Fibroblast of villous mesenchyme (primary cell): Measurements from ENCODE around the gene FAT4. TPM values are rescaled to one million over a fixed set of nuclear protein-coding genes. Genes with fewer than 3 reads are reported as not detected.

ENCODE experiments used
- DNase-seq: peaks from one replicate; pipeline ENCODE4 v3.0.0-alpha.2; 2010; ENCODE audit warnings: low read depth
- H3K4me3 ChIP-seq: 2 replicates; pipeline ENCODE4 v1.5.1; 2011; ENCODE audit warnings: low read depth, mild to moderate bottlenecking, low read length
- CTCF ChIP-seq: IDR thresholded peaks from 2 replicates; pipeline ENCODE4 v1.5.1; 2012; ENCODE audit warnings: low read depth, mild to moderate bottlenecking, low read length; ENCODE audit not compliant: insufficient read depth
- total RNA-seq: library from RNA; depleted of rRNA; stranded (reverse); fragments of >200 nt; gene quantifications from 2 replicates; pipeline ENCODE4 v1.2.3, GENCODE V29; 2012

Gene FAT4
- total RNA-seq, 1 donor, result 44.9 TPM

DNA sequence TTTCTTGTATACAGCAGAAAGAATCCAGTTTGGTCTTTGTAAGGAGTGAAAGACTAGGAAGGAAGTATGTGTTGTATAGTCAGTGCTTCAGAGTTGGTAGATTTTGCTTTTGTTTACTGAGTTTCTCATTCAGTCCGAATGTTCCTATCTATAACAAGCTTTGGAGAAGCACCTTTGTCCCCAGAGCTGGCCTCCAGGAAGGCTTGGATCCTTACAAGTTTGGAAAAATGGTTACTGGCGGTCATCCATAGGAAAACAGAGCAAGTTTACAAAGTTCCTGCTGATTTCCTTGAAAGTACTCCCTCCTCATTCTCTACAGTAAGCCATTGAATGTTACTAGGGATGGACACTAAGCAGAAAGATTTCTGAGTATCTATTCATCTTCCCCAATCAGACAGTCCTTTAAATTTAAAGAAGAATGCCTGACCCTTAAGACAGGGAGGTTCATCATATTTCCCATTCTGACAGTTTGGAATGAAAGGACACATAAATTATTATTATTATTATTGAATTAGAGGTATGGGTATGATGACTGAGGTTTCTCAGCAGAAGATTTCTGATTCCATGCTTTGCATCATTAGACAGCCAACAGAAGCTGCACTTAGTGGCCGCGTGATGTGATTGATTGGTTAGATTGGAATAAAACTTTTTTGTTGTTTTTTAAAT lies 35.8 kb downstream of the FAT4 start:
- TF ChIP-seq CTCF, result no peak
- H3K4me3 ChIP-seq, result no peak overlapping the region
- DNase-seq, result no peak

DNA sequence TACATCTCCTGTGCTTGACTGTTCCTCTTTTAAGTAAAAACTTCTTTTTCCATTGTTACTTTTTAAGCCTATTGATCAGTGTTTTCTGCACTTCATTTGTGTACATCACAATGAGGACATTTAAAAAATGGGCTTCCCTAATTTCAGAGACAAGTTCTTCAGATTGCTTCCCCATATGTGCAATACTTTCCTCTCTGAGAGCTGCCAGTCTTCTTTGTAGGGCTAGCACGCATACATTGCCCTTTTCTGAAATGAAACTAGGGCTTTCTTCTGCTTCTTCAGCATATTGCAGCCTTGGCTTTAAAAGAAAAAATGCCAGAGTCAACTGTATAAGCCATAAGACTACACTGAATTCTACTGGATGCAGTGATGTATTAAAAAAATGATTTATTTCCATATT lies 37.8 kb downstream of the FAT4 start:
- DNase-seq, result no peak
- no peak for TF ChIP-seq CTCF
- H3K4me3 ChIP-seq, result no peak overlapping the region

- no peak overlapping the region for H3K4me3 ChIP-seq
- DNase-seq, result no peak
- no peak for TF ChIP-seq CTCF
Measured at GRCh38 chr4:125353131-125353530, 38.4 kb downstream of the FAT4 start.

- H3K4me3 ChIP-seq, result no peak overlapping the region
- DNase-seq, result no peak
- no peak for TF ChIP-seq CTCF
Measured at GRCh38 chr4:125355791-125356190, 41.0 kb downstream of the FAT4 start.

DNA sequence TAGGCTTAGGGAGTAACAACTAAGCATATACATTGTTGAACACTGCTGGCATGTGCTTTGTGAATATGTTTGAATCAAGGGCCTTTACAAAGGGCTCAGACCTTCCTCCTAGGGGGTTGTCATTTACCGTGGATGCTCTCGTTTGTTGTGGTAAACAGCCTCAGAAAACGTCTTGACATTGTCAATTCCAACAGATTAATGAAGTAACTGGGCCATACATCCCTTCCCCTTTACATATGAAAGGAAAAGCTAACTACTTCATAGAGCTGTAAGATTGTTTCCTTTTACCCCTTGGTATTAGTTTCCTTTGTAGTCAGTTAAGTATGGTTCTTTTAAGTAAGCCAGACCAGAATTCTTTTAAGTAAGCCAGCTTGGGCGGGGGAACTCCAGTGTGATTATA lies 42.9 kb downstream of the FAT4 start:
- DNase-seq, result no peak
- no peak overlapping the region for H3K4me3 ChIP-seq
- no peak for TF ChIP-seq CTCF

- no peak overlapping the region for H3K4me3 ChIP-seq
- TF ChIP-seq CTCF, result no peak
- no peak for DNase-seq
Measured at GRCh38 chr4:125358453-125358852, 43.7 kb downstream of the FAT4 start.

- no peak for TF ChIP-seq CTCF
- no peak for DNase-seq
- no peak overlapping the region for H3K4me3 ChIP-seq
Measured at GRCh38 chr4:125359363-125359762, 44.6 kb downstream of the FAT4 start.
